M059J (cell line): ENCODE results near the gene ALPI. TPM values are rescaled to one million over a fixed set of nuclear protein-coding genes. Genes with fewer than 3 reads are reported as not detected.

Experiments used
- DNase-seq: peaks from one replicate; pipeline ENCODE4 v3.0.0-alpha.2; 2012; ENCODE audit warnings: low read depth
- total RNA-seq: library from RNA; depleted of rRNA; stranded (reverse); fragments of >200 nt; shearing (Covaris generic); gene quantifications from 2 replicates; pipeline ENCODE4 v1.2.3, GENCODE V29; 2014; rRNA removed

ALPI gene
- total RNA-seq, 1 experiment from 2014 or later, result not detected

- DNase-seq, result no peak
Measured at GRCh38 chr2:232498452-232498851, 42.5 kb downstream of the ALPI start.

- no peak for DNase-seq
Measured at GRCh38 chr2:232501331-232501771, 45.4 kb downstream of the ALPI start.

- DNase-seq, result no peak
Measured at GRCh38 chr2:232501794-232502390, 45.9 kb downstream of the ALPI start.

GRCh38 chr2:232502511-232502910, 46.6 kb downstream of the ALPI start:
- DNase-seq, result no peak

GRCh38 chr2:232502911-232503808, 47.2 kb downstream of the ALPI start:
- DNase-seq, result no peak

GRCh38 chr2:232503809-232504323, 47.9 kb downstream of the ALPI start:
- no peak for DNase-seq

GRCh38 chr2:232504438-232504837, 48.5 kb downstream of the ALPI start:
- peak; percentile 29 for DNase-seq

GRCh38 chr2:232505856-232506255, 49.9 kb downstream of the ALPI start:
- DNase-seq, result no peak

- DNase-seq, result no peak
Measured at GRCh38 chr2:232506709-232507108, 50.8 kb downstream of the ALPI start.

GRCh38 chr2:232508251-232508650, 52.3 kb downstream of the ALPI start:
- no peak for DNase-seq

Other genes with a start within 250 kb of the ALPI start
- 0.59 and 1.5 TPM in 2 replicates for gene ALPP, start 77.4 kb upstream of the ALPI start, total RNA-seq
- not detected in 2 replicates for gene ALPG, start 49.3 kb upstream of the ALPI start, total RNA-seq
- gene ECEL1, start 31.7 kb downstream of the ALPI start, total RNA-seq, result not detected in 2 replicates
- not detected in 2 replicates for gene PRSS56, start 64.2 kb downstream of the ALPI start, total RNA-seq
- gene CHRND, start 70.0 kb downstream of the ALPI start, total RNA-seq, result not detected in 2 replicates
- gene CHRNG, start 83.5 kb downstream of the ALPI start, total RNA-seq, result not detected in 2 replicates
- gene TIGD1, start 94.4 kb downstream of the ALPI start, total RNA-seq, result 3.2 and 3.4 TPM in 2 replicates
- gene EIF4E2, start 94.5 kb downstream of the ALPI start, total RNA-seq, result 79.1 and 79.4 TPM in 2 replicates
- 0.49 and 1.7 TPM in 2 replicates for gene EFHD1, start 177.5 kb downstream of the ALPI start, total RNA-seq
- gene GIGYF2, start 241.2 kb downstream of the ALPI start, total RNA-seq, result 38.4 and 45.6 TPM in 2 replicates